ENCODE measurements around the gene NDUFA9.

NDUFA9 gene

DNA sequence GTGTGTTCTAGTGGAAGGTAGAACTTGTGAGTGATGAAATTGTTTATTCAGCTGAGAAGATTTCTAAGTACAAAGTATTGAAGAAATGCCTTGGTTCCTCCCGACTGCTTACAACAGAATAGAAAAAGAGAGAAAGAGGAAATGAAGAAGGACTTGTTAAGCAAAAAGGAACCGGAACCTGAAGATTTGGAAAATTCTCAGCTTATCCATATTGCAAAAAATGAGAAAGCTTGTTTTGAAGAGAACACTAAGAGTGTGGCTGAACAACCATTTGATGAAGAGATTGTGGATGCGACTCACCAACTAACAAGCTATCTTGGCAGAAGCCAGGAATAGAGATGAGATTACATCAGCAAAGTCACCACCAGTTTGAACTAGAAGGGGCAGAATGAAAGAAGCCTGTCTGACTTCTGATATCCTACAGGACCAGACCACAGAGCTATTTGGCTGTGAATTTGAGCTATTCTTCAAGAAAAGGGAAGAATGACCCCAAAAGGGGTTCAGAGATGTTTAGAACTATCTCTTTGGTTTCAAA is 15.1 kb downstream of the NDUFA9 start:
- Histone ChIP-seq H3F3A (ENCODE audit: insufficient read depth, low read length) (no peaks in the 10 kb centered on the region), H3K27ac (ENCODE audit: low read depth, low read length, poor library complexity, severe bottlenecking) (no peak overlapping the region), H3K36me3 (ENCODE audit: insufficient read depth, low read length) (peaks cover 90% of the 10 kb centered on the region), H3K27me3 (ENCODE audit: insufficient read depth, low read length) (no peaks in the 10 kb centered on the region), H3K79me2 (ENCODE audit: insufficient read depth, low read length) (no peaks in the 10 kb centered on the region), H3K9me3 (ENCODE audit: low read length) (no peaks in the 10 kb centered on the region), H4K20me1 (ENCODE audit: insufficient read depth, low read length) (no peaks in the 10 kb centered on the region), H3K4me3 (ENCODE audit: low read depth, low read length, poor library complexity, severe bottlenecking) (no peak overlapping the region), H3K9ac (ENCODE audit: low read length) (no peak overlapping the region), H3K4me1 (ENCODE audit: insufficient read depth, low read length, severe bottlenecking) (no peaks in the 10 kb centered on the region), H3K9me2 (ENCODE audit: low read depth, low read length) (no peaks in the 10 kb centered on the region), H2AFZ (ENCODE audit: low read length) (no peak overlapping the region), H3K4me2 (ENCODE audit: low read length) (no peak overlapping the region)
- TF ChIP-seq EZH2 (IDR thresholded peaks at IDR 0.05; ENCODE audit: borderline replicate concordance, low read length): no peak
- TF ChIP-seq, protein P1, sequence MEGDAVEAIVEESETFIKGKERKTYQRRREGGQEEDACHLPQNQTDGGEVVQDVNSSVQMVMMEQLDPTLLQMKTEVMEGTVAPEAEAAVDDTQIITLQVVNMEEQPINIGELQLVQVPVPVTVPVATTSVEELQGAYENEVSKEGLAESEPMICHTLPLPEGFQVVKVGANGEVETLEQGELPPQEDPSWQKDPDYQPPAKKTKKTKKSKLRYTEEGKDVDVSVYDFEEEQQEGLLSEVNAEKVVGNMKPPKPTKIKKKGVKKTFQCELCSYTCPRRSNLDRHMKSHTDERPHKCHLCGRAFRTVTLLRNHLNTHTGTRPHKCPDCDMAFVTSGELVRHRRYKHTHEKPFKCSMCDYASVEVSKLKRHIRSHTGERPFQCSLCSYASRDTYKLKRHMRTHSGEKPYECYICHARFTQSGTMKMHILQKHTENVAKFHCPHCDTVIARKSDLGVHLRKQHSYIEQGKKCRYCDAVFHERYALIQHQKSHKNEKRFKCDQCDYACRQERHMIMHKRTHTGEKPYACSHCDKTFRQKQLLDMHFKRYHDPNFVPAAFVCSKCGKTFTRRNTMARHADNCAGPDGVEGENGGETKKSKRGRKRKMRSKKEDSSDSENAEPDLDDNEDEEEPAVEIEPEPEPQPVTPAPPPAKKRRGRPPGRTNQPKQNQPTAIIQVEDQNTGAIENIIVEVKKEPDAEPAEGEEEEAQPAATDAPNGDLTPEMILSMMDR (IDR thresholded peaks at IDR 0.05; ENCODE audit: low read length): no peak

DNA sequence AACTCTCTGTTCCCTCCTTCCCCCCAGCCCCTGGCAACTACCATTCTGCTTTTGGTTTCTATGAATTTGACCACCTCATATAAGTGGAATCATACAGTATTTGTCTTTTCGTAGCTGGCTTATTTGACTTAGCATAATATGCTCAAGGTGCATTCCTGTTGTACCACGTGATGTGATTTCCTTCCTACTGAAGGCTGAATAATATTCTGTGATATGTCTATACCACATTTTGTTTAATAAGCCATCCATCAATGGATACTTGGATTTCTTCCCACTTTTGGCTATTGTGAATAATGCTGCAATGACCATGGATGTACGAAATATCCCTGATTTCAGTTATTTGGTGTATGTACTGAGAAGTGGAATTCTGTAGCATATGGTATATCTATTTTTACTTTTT is 16.3 kb downstream of the NDUFA9 start:
- Histone ChIP-seq H3K4me3 (ENCODE audit: low read depth, low read length, poor library complexity, severe bottlenecking) (no peak overlapping the region), H3K9me2 (ENCODE audit: low read depth, low read length) (no peaks in the 10 kb centered on the region), H3K9ac (ENCODE audit: low read length) (no peak overlapping the region), H3K27ac (ENCODE audit: low read depth, low read length, poor library complexity, severe bottlenecking) (no peak overlapping the region), H3K79me2 (ENCODE audit: insufficient read depth, low read length) (no peaks in the 10 kb centered on the region), H3K27me3 (ENCODE audit: insufficient read depth, low read length) (no peaks in the 10 kb centered on the region), H2AFZ (ENCODE audit: low read length) (no peak overlapping the region), H4K20me1 (ENCODE audit: insufficient read depth, low read length) (no peaks in the 10 kb centered on the region), H3K4me2 (ENCODE audit: low read length) (no peak overlapping the region), H3F3A (ENCODE audit: insufficient read depth, low read length) (no peaks in the 10 kb centered on the region), H3K4me1 (ENCODE audit: insufficient read depth, low read length, severe bottlenecking) (no peaks in the 10 kb centered on the region), H3K36me3 (ENCODE audit: insufficient read depth, low read length) (peaks cover 90% of the 10 kb centered on the region), H3K9me3 (ENCODE audit: low read length) (no peaks in the 10 kb centered on the region)
- TF ChIP-seq, protein P1 (IDR thresholded peaks at IDR 0.05; ENCODE audit: low read length): no peak
- TF ChIP-seq EZH2 (IDR thresholded peaks at IDR 0.05; ENCODE audit: borderline replicate concordance, low read length): no peak

DNA sequence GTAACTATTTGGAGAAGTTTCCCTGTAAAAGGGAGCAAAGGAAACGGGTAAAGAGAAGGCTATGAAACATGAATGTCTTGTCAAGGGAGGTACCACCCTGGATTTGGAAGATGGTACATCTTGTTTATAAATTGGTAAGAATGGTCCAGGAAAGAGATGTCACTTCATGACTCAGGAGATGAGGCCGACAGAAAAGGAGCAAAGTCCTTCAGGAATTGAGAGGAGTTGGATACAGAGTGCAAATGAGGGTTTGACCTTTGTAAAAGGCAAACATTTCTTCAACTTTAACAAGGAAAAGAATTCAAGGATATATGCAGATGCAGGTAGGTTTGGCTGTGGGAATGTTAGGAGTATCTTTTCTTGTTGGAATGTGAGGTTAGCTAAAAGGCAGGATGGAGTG is 30.8 kb downstream of the NDUFA9 start:
- Histone ChIP-seq H3F3A (ENCODE audit: insufficient read depth, low read length) (no peaks in the 10 kb centered on the region), H3K4me1 (ENCODE audit: insufficient read depth, low read length, severe bottlenecking) (no peaks in the 10 kb centered on the region), H3K27me3 (ENCODE audit: insufficient read depth, low read length) (no peaks in the 10 kb centered on the region), H3K79me2 (ENCODE audit: insufficient read depth, low read length) (no peaks in the 10 kb centered on the region), H3K4me2 (ENCODE audit: low read length) (no peak overlapping the region), H4K20me1 (ENCODE audit: insufficient read depth, low read length) (no peaks in the 10 kb centered on the region), H3K9ac (ENCODE audit: low read length) (no peak overlapping the region), H3K27ac (ENCODE audit: low read depth, low read length, poor library complexity, severe bottlenecking) (no peak overlapping the region), H3K4me3 (ENCODE audit: low read depth, low read length, poor library complexity, severe bottlenecking) (no peak overlapping the region), H3K9me2 (ENCODE audit: low read depth, low read length) (no peaks in the 10 kb centered on the region), H2AFZ (ENCODE audit: low read length) (no peak overlapping the region), H3K36me3 (ENCODE audit: insufficient read depth, low read length) (peaks cover 30% of the 10 kb centered on the region), H3K9me3 (ENCODE audit: low read length) (no peaks in the 10 kb centered on the region)
- no peak for TF ChIP-seq EZH2 (IDR thresholded peaks at IDR 0.05; ENCODE audit: borderline replicate concordance, low read length)
- TF ChIP-seq, protein P1 (IDR thresholded peaks at IDR 0.05; ENCODE audit: low read length): no peak
